HepG2 (cell line): Measurements from ENCODE around the gene HJURP. TPM values are rescaled to one million over a fixed set of nuclear protein-coding genes. Genes with fewer than 3 reads are reported as not detected.

Experiments used
- ATAC-seq: fragments of 200-7000 bp; cut with Tn5 transposase; 3 replicates; pipeline ENCODE4 v1.9.1; 2020; ENCODE audit warnings: mild to moderate bottlenecking, moderate library complexity
- BruUV-seq: library from RNA; stranded (reverse); fragments of 400-500 nt; replicated peaks from 2 replicates; lab custom pipeline; 2021; lab: Mats Ljungman, UMichigan
- CTCF ChIA-PET: fragments of 300-600 bp; formaldehyde crosslinking; extraction: SDS; loops from one replicate; lab custom pipeline; 2021; ENCODE audit warnings: low total read pairs, inconsistent platforms, low intra/inter-chr PET ratio; lab: Yijun Ruan, JAX
- POLR2A ChIA-PET: fragments of 350-600 bp; sonication (Branson Sonifier 250); formaldehyde crosslinking; loops from one replicate; lab custom pipeline; 2020; ENCODE audit warnings: antibody characterized with exemption, inconsistent platforms; lab: Yijun Ruan, JAX
- DNase-seq: peaks from one replicate; pipeline ENCODE4 v3.0.0-alpha.2; 2015; ENCODE audit warnings: low spot score
- FAIRE-seq: peaks from 3 replicates; lab custom pipeline; 2011; peaks lifted over from hg19 to GRCh38; lab: Jason Lieb, UNC
- H2AFZ ChIP-seq: one replicate; pipeline ENCODE4 v1.6.1; 2011; ENCODE audit warnings: low read length, inconsistent platforms
- H3K27ac ChIP-seq: fragments of 300-600 bp; 3 replicates; pipeline ENCODE4 v1.8.0; 2011; ENCODE audit warnings: mixed run types, mild to moderate bottlenecking, mixed read lengths, low read length, inconsistent platforms; ENCODE audit not compliant: insufficient read depth; ENCODE audit errors: extremely low read length
- H3K27me3 ChIP-seq, 2 experiments: fragments of 200-600 bp in 1 of 2; 2 replicates in 1 of 2; 3 replicates in 1 of 2; pipeline versions ENCODE4 v1.6.0 to v1.8.0; 2011; ENCODE audit warnings: low read length in 2 of 2, mild to moderate bottlenecking in 2 of 2, moderate library complexity in 2 of 2, inconsistent platforms in 1 of 2; ENCODE audit not compliant: insufficient read depth in 2 of 2, control insufficient read depth in 1 of 2
- H3K36me3 ChIP-seq, 2 experiments: fragments of 200-600 bp in 1 of 2; replicated peaks in 1 of 2; 2 replicates in 1 of 2; 3 replicates in 1 of 2; pipeline versions ENCODE4 v1.5.1 to v1.8.0; 2011; ENCODE audit warnings: low read length in 2 of 2, inconsistent platforms in 1 of 2; ENCODE audit not compliant: insufficient read depth in 2 of 2, control insufficient read depth in 1 of 2
- H3K4me1 ChIP-seq: 2 replicates; pipeline ENCODE4 v1.5.1; 2012; ENCODE audit warnings: low read length, inconsistent platforms; ENCODE audit not compliant: insufficient read depth
- H3K4me2 ChIP-seq: 2 replicates; pipeline ENCODE4 v1.6.0; 2011; ENCODE audit warnings: low read depth, low read length, inconsistent platforms
- H3K4me3 ChIP-seq, 3 experiments: fragments of 200-600 bp in 1 of 3; sonication (generic), shearing (Covaris generic) in 1 of 3; replicated peaks in 1 of 3; 2 replicates each; pipeline ENCODE4 v1.5.1; 2011 to 2016; ENCODE audit warnings: low read length in 3 of 3, inconsistent platforms in 2 of 3, low read depth in 2 of 3, mild to moderate bottlenecking in 2 of 3, control low read depth in 1 of 3, mixed read lengths in 1 of 3; ENCODE audit not compliant: insufficient read depth in 1 of 3
- H3K79me2 ChIP-seq: one replicate; pipeline ENCODE4 v1.6.1; 2011; ENCODE audit warnings: low read length, inconsistent platforms; ENCODE audit not compliant: insufficient read depth
- H3K9ac ChIP-seq: 2 replicates; pipeline ENCODE4 v1.6.0; 2011; ENCODE audit warnings: mild to moderate bottlenecking, low read depth, low read length, inconsistent platforms; ENCODE audit not compliant: insufficient read depth
- H3K9me3 ChIP-seq: 2 replicates; pipeline ENCODE4 v1.5.1; 2012; ENCODE audit warnings: mild to moderate bottlenecking, low read length
- H4K20me1 ChIP-seq: 2 replicates; pipeline ENCODE4 v1.6.0; 2011; ENCODE audit warnings: inconsistent platforms, mild to moderate bottlenecking, low read length, moderate library complexity; ENCODE audit not compliant: insufficient read depth
- AKAP8 ChIP-seq: sonication (generic); formaldehyde crosslinking; IDR thresholded peaks from 2 replicates; pipeline ENCODE4 v1.5.1; 2020; ENCODE audit warnings: mild to moderate bottlenecking, missing genetic modification reagents
- CBX5 ChIP-seq: sonication (generic); formaldehyde crosslinking; IDR thresholded peaks from 2 replicates; pipeline ENCODE4 v1.4.0; 2020; ENCODE audit warnings: missing genetic modification reagents, borderline replicate concordance
- CTCF ChIP-seq: sonication (generic); formaldehyde crosslinking; IDR thresholded peaks from 2 replicates; pipeline ENCODE4 v1.5.0; 2020; ENCODE audit warnings: mild to moderate bottlenecking, missing genetic modification reagents, moderate library complexity
- EED ChIP-seq: sonication (generic); formaldehyde crosslinking; IDR thresholded peaks from 2 replicates; pipeline ENCODE4 v1.5.0; 2020; ENCODE audit warnings: mild to moderate bottlenecking, missing genetic modification reagents
- MNT ChIP-seq: fragments of 450-650 bp; IDR thresholded peaks from 2 replicates; pipeline ENCODE4 v1.6.1; 2016
- RAD21 ChIP-seq: fragments of 450-650 bp; formaldehyde crosslinking; IDR thresholded peaks from 2 replicates; pipeline ENCODE4 v1.5.0; 2020; ENCODE audit warnings: mild to moderate bottlenecking
- SMC3 ChIP-seq: IDR thresholded peaks from 2 replicates; pipeline ENCODE4 v1.6.1; 2011; ENCODE audit warnings: low read length, improper control_type of control experiment
- STAG1 ChIP-seq: sonication (generic); formaldehyde crosslinking; IDR thresholded peaks from 2 replicates; pipeline ENCODE4 v1.4.0; 2020; ENCODE audit warnings: missing genetic modification reagents
- ZNF337 ChIP-seq: sonication (generic); formaldehyde crosslinking; IDR thresholded peaks from 2 replicates; pipeline ENCODE4 v1.5.1; 2020; ENCODE audit warnings: missing genetic modification reagents, low read depth, mild to moderate bottlenecking, borderline replicate concordance
- ZNF503 ChIP-seq: sonication (generic); formaldehyde crosslinking; IDR thresholded peaks from 2 replicates; pipeline ENCODE4 v1.4.0; 2020; ENCODE audit warnings: missing genetic modification reagents
- ZNF878 ChIP-seq: sonication (generic); formaldehyde crosslinking; IDR thresholded peaks from 2 replicates; pipeline ENCODE4 v1.8.1; 2023; ENCODE audit warnings: mild to moderate bottlenecking, missing genetic modification reagents, moderate library complexity
- WGBS: methylation state at CpG from one replicate; pipeline ENCODE4 v1.1.6; 2017; ENCODE audit warnings: low lambda C conversion rate; 5-methylcytosine and 5-hydroxymethylcytosine counted together
- in situ Hi-C: cut with HindIII; loops from 2 replicates; pipeline ENCODE4 v1.10.0; 2017; ENCODE audit warnings: low pct_unique_long_range_greater_than_20kb; ENCODE audit not compliant: extremely low pct_ligation_motif_present
- intact Hi-C: fragments of 100-400 bp; cut with micrococcal nuclease; formaldehyde crosslinking; loops from one replicate; pipeline ENCODE4 v1.10.0; 2022; ENCODE audit not compliant: unreplicated experiment
- polyA plus RNA-seq, 8 experiments: library from polyadenylated mRNA; depleted of rRNA in 3 of 8; stranded (reverse) in 7 of 8; unstranded in 1 of 8; fragments of >200 nt; fragmentation: Illumina TruSeq in 4 of 8; extraction: Trizol in 4 of 8; gene quantifications; 2 replicates each; pipeline versions ENCODE4 v1.2.1 to v1.2.3, GENCODE V29; 2011 to 2016; ENCODE audit warnings: low read depth in 4 of 8, missing spikeins in 1 of 8, mixed read lengths in 1 of 8; ENCODE audit not compliant: insufficient read depth in 1 of 8
- total RNA-seq, 5 experiments: library from RNA; depleted of rRNA; stranded (reverse); fragments of >200 nt; fragmentation: Illumina TruSeq; extraction: Trizol; gene quantifications; 2 replicates each; pipeline ENCODE4 v1.2.3, GENCODE V29; 2016; ENCODE audit warnings: low read depth in 1 of 5

Gene HJURP
- total and polyA plus RNA-seq, 2 of the 13 experiments (the other 11 are each of a cell fraction or from before 2014, with no cell fraction given): 36.3 to 43.9 TPM

GRCh38 chr2:233807966-233808935 is 46.1 kb downstream of the HJURP start (continued):
- TF ChIP-seq ZNF503 (no peak), ZNF878 (CRISPR knock-in tag) (no peak)

- Histone ChIP-seq H3K9ac (no peak overlapping the region), H4K20me1 (no peaks in the 10 kb centered on the region), H3K27me3 (peaks cover 0 to 50% of the 10 kb centered on the region in 2 experiments; a peak in 3 of 5 replicates), H3K4me2 (no peak overlapping the region), H3K4me3 (no peak overlapping the region), H3K79me2 (no peaks in the 10 kb centered on the region), H2AFZ (no peak overlapping the region), H3K4me1 (no peaks in the 10 kb centered on the region), H3K9me3 (no peaks in the 10 kb centered on the region), H3K36me3 (no peaks in the 10 kb centered on the region), H3K27ac (no peak overlapping the region)
- CTCF ChIA-PET: no interaction called here
- POLR2A ChIA-PET: no interaction called here
- FAIRE-seq: no peak
- intact Hi-C loops: no loop called here
- WGBS: 33% methylated on average over 7 of the region's 12 CpGs
- in situ Hi-C loops: no loop called here
- TF ChIP-seq SMC3 (peak; percentile 38; the same call in 1 of the 2 replicates), ZNF337 (no peak), RAD21 (CRISPR knock-in tag) (0 out of 2 replicates have a peak, but pooled peaks have one; percentile 10), STAG1 (CRISPR knock-in tag) (peak; percentile 52), CTCF (CRISPR knock-in tag) (peak; percentile 48), MNT (peak; percentile 82), CBX5 (CRISPR knock-in tag) (0 out of 2 replicates have a peak, but pooled peaks have one; percentile 21), AKAP8 (no peak), EED (peak; percentile 31; the same call in 1 of the 2 replicates)
- ATAC-seq: peak; percentile 76
- DNase-seq: peak; percentile 21
- no TSS peak for BruUV-seq
Observed at GRCh38 chr2:233807215-233807865, 47.0 kb downstream of the HJURP start.
